Neutrophil (primary cell): Measurements from ENCODE around the gene ST8SIA1.

ENCODE experiments used
- H3K27ac ChIP-seq: fragments of 200-600 bp; sonication (generic); 2 replicates; pipeline ENCODE4 v1.5.1; 2016; ENCODE audit warnings: mild to moderate bottlenecking, moderate library complexity
- H3K27me3 ChIP-seq: fragments of 200-600 bp; sonication (generic); 2 replicates; pipeline ENCODE4 v1.6.0; 2016; ENCODE audit warnings: mild to moderate bottlenecking
- H3K36me3 ChIP-seq: fragments of 200-600 bp; sonication (generic); 2 replicates; pipeline ENCODE4 v1.5.1; 2017
- H3K4me1 ChIP-seq, 2 experiments: fragments of 200-600 bp in 1 of 2; sonication (generic) in 1 of 2; 1 replicate in 1 of 2; 2 replicates in 1 of 2; pipeline versions ENCODE4 v1.5.1 to v1.6.1; 2013 to 2016; ENCODE audit warnings: low read depth in 1 of 2, low read length in 1 of 2, mild to moderate bottlenecking in 1 of 2, moderate library complexity in 1 of 2; ENCODE audit not compliant: control insufficient read depth in 1 of 2, insufficient read depth in 1 of 2
- H3K4me3 ChIP-seq, 2 experiments: fragments of 200-600 bp in 1 of 2; sonication (generic) in 1 of 2; 1 replicate in 1 of 2; 2 replicates in 1 of 2; pipeline ENCODE4 v1.5.1; 2013 to 2016; ENCODE audit warnings: low read depth in 1 of 2, low read length in 1 of 2, mild to moderate bottlenecking in 1 of 2, moderate library complexity in 1 of 2
- H3K9me3 ChIP-seq: fragments of 200-600 bp; sonication (generic); 2 replicates; pipeline ENCODE4 v1.5.1; 2016
- CTCF ChIP-seq: fragments of 200-600 bp; sonication (generic); IDR thresholded peaks from 2 replicates; pipeline ENCODE4 v1.5.1; 2016; ENCODE audit warnings: antibody characterized with exemption

ST8SIA1 gene

GRCh38 chr12:22231078-22231477, 103.4 kb downstream of the ST8SIA1 start:
- Histone ChIP-seq H3K27ac (no peak overlapping the region), H3K4me1 (no peaks in the 10 kb centered on the region), H3K36me3 (no peaks in the 10 kb centered on the region), H3K27me3 (no peaks in the 10 kb centered on the region), H3K9me3 (no peaks in the 10 kb centered on the region), H3K4me3 (no peak overlapping the region)
- TF ChIP-seq CTCF: no peak

GRCh38 chr12:22230280-22230794, 104.2 kb downstream of the ST8SIA1 start:
- TF ChIP-seq CTCF: no peak

GRCh38 chr12:22229652-22230279, 104.7 kb downstream of the ST8SIA1 start:
- H3K4me3 ChIP-seq: no peak overlapping the region
- H3K4me1 ChIP-seq: no peaks in the 10 kb centered on the region
- no peaks in the 10 kb centered on the region for H3K36me3 ChIP-seq
- TF ChIP-seq CTCF: no peak
- H3K27ac ChIP-seq: no peak overlapping the region
- H3K27me3 ChIP-seq: no peaks in the 10 kb centered on the region
- H3K9me3 ChIP-seq: no peaks in the 10 kb centered on the region

More at GRCh38 chr12:22230280-22230794, 104.2 kb downstream of the ST8SIA1 start:
- no peaks in the 10 kb centered on the region for H3K4me1 ChIP-seq
- no peaks in the 10 kb centered on the region for H3K36me3 ChIP-seq
- no peak overlapping the region for H3K4me3 ChIP-seq
- H3K27ac ChIP-seq: no peak overlapping the region
- no peaks in the 10 kb centered on the region for H3K9me3 ChIP-seq
- H3K27me3 ChIP-seq: no peaks in the 10 kb centered on the region

- no peak overlapping the region for H3K27ac ChIP-seq
Measured at GRCh38 chr12:22228022-22228875, 106.3 kb downstream of the ST8SIA1 start.

GRCh38 chr12:22223356-22223755, 111.2 kb downstream of the ST8SIA1 start:
- no peaks in the 10 kb centered on the region for H3K4me1 ChIP-seq
- no peaks in the 10 kb centered on the region for H3K36me3 ChIP-seq
- no peaks in the 10 kb centered on the region for H3K9me3 ChIP-seq
- H3K27me3 ChIP-seq: no peaks in the 10 kb centered on the region
- no peak overlapping the region for H3K27ac ChIP-seq
- no peak overlapping the region for H3K4me3 ChIP-seq
- no peak for TF ChIP-seq CTCF

More at GRCh38 chr12:22228022-22228875, 106.3 kb downstream of the ST8SIA1 start:
- H3K4me3 ChIP-seq: no peak overlapping the region
- H3K36me3 ChIP-seq: no peaks in the 10 kb centered on the region
- no peaks in the 10 kb centered on the region for H3K27me3 ChIP-seq
- no peaks in the 10 kb centered on the region for H3K4me1 ChIP-seq
- TF ChIP-seq CTCF: no peak
- H3K9me3 ChIP-seq: no peaks in the 10 kb centered on the region
